PC-3 (cell line): ENCODE measurements around the gene IRAK3. TPM values are rescaled to one million over a fixed set of nuclear protein-coding genes. Genes with fewer than 3 reads are reported as not detected.

Experiments used
- ATAC-seq: fragments of 200-7000 bp; cut with Tn5 transposase; 2 replicates; pipeline ENCODE4 v1.9.1; 2020; ENCODE audit warnings: mild to moderate bottlenecking, moderate library complexity
- BruUV-seq: library from RNA; stranded (reverse); fragments of 400-500 nt; replicated peaks from 2 replicates; lab custom pipeline; 2021; lab: Mats Ljungman, UMichigan
- CTCF ChIA-PET: fragments of 300-600 bp; sonication (Branson Sonifier 250); formaldehyde crosslinking; loops from one replicate; lab custom pipeline; 2022; ENCODE audit warnings: antibody characterized with exemption; lab: Charles Lee
- POLR2A ChIA-PET: fragments of 300-600 bp; sonication (Branson Sonifier 250); formaldehyde crosslinking; loops from one replicate; lab custom pipeline; 2022; ENCODE audit warnings: antibody characterized with exemption; ENCODE audit not compliant: unreplicated experiment; lab: Charles Lee
- DNase-seq: peaks from one replicate; pipeline ENCODE4 v3.0.0-alpha.2; 2015
- H2AFZ ChIP-seq: fragments of 300-600 bp; sonication (generic); 2 replicates; pipeline ENCODE4 v1.6.0; 2016; ENCODE audit warnings: antibody characterized with exemption, low read length
- H3F3A ChIP-seq: fragments of 300-600 bp; sonication (generic); one replicate; pipeline ENCODE4 v1.6.0; 2017; ENCODE audit warnings: antibody characterized with exemption, low read length, control low read depth, mild to moderate bottlenecking; ENCODE audit not compliant: unreplicated experiment
- H3K27ac ChIP-seq: fragments of 300-600 bp; sonication (generic); 2 replicates; pipeline ENCODE4 v1.5.1; 2016; ENCODE audit warnings: mild to moderate bottlenecking, low read length
- H3K27me3 ChIP-seq: fragments of 300-600 bp; sonication (generic); 2 replicates; pipeline ENCODE4 v1.6.1; 2016; ENCODE audit warnings: low read length, mixed read lengths
- H3K36me3 ChIP-seq: fragments of 300-600 bp; sonication (generic); 2 replicates; pipeline ENCODE4 v1.6.1; 2016; ENCODE audit warnings: low read depth, mixed run types, low read length, mixed read lengths
- H3K4me1 ChIP-seq: fragments of 300-600 bp; sonication (generic); 2 replicates; pipeline ENCODE4 v1.5.1; 2016; ENCODE audit warnings: low read length; ENCODE audit not compliant: insufficient read depth
- H3K4me2 ChIP-seq: fragments of 300-600 bp; sonication (generic); 2 replicates; pipeline ENCODE4 v1.6.0; 2016; ENCODE audit warnings: low read length
- H3K4me3 ChIP-seq: fragments of 300-600 bp; sonication (generic); 2 replicates; pipeline ENCODE4 v1.5.1; 2016; ENCODE audit warnings: mild to moderate bottlenecking, low read length, mixed read lengths
- H3K79me2 ChIP-seq: fragments of 300-600 bp; sonication (generic); 2 replicates; pipeline ENCODE4 v1.6.1; 2017; ENCODE audit warnings: low read length, mixed read lengths
- H3K9ac ChIP-seq: fragments of 300-600 bp; sonication (generic); 2 replicates; pipeline ENCODE4 v1.6.0; 2016; ENCODE audit warnings: mild to moderate bottlenecking, low read length
- H3K9me2 ChIP-seq: fragments of 300-600 bp; sonication (generic); replicated peaks from 2 replicates; pipeline ENCODE4 v1.6.1; 2016; ENCODE audit warnings: mixed run types, low read length, mixed read lengths
- H3K9me3 ChIP-seq: fragments of 300-600 bp; sonication (generic); 2 replicates; pipeline ENCODE4 v1.6.1; 2016; ENCODE audit warnings: low read length, mixed read lengths
- H4K20me1 ChIP-seq: fragments of 300-600 bp; sonication (generic); 2 replicates; pipeline ENCODE4 v1.6.1; 2016; ENCODE audit warnings: low read length, mixed read lengths
- CTCF ChIP-seq: fragments of 300-600 bp; sonication (generic); conservative IDR thresholded peaks from 2 replicates; pipeline ENCODE4 v1.5.1; 2017; ENCODE audit warnings: antibody characterized with exemption, low read depth, mild to moderate bottlenecking, low read length
- EZH2 ChIP-seq: fragments of 300-600 bp; sonication (generic); IDR thresholded peaks from one replicate; pipeline ENCODE4 v1.6.1; 2017; ENCODE audit warnings: antibody characterized with exemption, mild to moderate bottlenecking, low read length; ENCODE audit not compliant: unreplicated experiment
- EZH2phosphoT487 ChIP-seq: fragments of 300-600 bp; sonication (generic); IDR thresholded peaks from 2 replicates; pipeline ENCODE4 v1.6.1; 2018; ENCODE audit warnings: mild to moderate bottlenecking, antibody characterized with exemption, low read length, borderline replicate concordance
- intact Hi-C: fragments of 100-400 bp; cut with micrococcal nuclease; formaldehyde crosslinking; loops from 2 replicates; pipeline ENCODE4 v1.9.0; 2023
- total RNA-seq: library from RNA; depleted of rRNA; stranded (reverse); fragments of >200 nt; gene quantifications from 2 replicates; pipeline ENCODE4 v1.2.3, GENCODE V29; 2014

The IRAK3 gene
- total RNA-seq, 1 experiment from 2014 or later, result not detected

DNA sequence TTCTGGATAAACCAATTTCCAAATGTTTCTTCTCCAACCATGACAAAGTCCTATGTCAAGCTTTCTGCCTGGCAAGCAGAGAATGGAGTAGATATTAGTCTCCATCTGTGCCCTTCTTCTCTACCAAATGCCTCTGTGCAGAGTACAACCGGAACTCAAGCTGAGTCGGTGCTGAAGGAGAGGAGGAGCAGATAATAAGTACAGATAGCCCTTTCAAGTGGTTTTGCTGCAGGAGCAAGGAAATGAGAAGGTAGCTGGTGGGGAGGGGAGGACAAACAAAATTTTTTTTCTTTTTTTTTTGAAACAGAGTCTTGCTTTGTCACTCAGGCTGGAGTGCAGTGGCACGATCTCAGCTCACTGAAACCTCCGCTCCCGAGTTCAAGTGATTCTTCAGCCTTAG lies 99.1 kb downstream of the IRAK3 start:
- Histone ChIP-seq H3K36me3 (no peaks in the 10 kb centered on the region), H3K27ac (no peak overlapping the region), H3K4me1 (no peaks in the 10 kb centered on the region), H3K27me3 (peaks cover 17% of the 10 kb centered on the region), H3K79me2 (no peaks in the 10 kb centered on the region), H3K9me2 (no peaks in the 10 kb centered on the region), H2AFZ (no peak overlapping the region), H3F3A (no peaks in the 10 kb centered on the region), H4K20me1 (no peaks in the 10 kb centered on the region), H3K4me2 (no peak overlapping the region), H3K9me3 (no peaks in the 10 kb centered on the region), H3K4me3 (no peak overlapping the region), H3K9ac (no peak overlapping the region)
- no TSS peak for BruUV-seq
- TF ChIP-seq EZH2phosphoT487 (no peak), CTCF (no peak), EZH2 (no peak)
- no peak for ATAC-seq
- CTCF ChIA-PET, result no interaction called here
- intact Hi-C loops, result no loop called here
- POLR2A ChIA-PET, result no interaction called here
- DNase-seq, result no peak

GRCh38 chr12:66289485-66289884 lies 100.5 kb downstream of the IRAK3 start:
- H3K9me2 ChIP-seq, result no peaks in the 10 kb centered on the region
- peaks cover 22% of the 10 kb centered on the region for H3K27me3 ChIP-seq
- TF ChIP-seq EZH2, result no peak
- no peak for TF ChIP-seq CTCF
- TF ChIP-seq EZH2phosphoT487, result no peak
- H2AFZ ChIP-seq, result no peak overlapping the region
- DNase-seq (no peak), ATAC-seq (no peak)
- intact Hi-C loops, result no loop called here
- no peaks in the 10 kb centered on the region for H3K9me3 ChIP-seq
- no peaks in the 10 kb centered on the region for H4K20me1 ChIP-seq
- POLR2A ChIA-PET, result no interaction called here
- no peak overlapping the region for H3K9ac ChIP-seq
- no peaks in the 10 kb centered on the region for H3K4me1 ChIP-seq
- no peaks in the 10 kb centered on the region for H3K36me3 ChIP-seq
- CTCF ChIA-PET, result no interaction called here
- H3K79me2 ChIP-seq, result no peaks in the 10 kb centered on the region
- H3F3A ChIP-seq, result no peaks in the 10 kb centered on the region
- no peak overlapping the region for H3K4me2 ChIP-seq
- BruUV-seq, result no TSS peak
- no peak overlapping the region for H3K27ac ChIP-seq
- no peak overlapping the region for H3K4me3 ChIP-seq

DNA sequence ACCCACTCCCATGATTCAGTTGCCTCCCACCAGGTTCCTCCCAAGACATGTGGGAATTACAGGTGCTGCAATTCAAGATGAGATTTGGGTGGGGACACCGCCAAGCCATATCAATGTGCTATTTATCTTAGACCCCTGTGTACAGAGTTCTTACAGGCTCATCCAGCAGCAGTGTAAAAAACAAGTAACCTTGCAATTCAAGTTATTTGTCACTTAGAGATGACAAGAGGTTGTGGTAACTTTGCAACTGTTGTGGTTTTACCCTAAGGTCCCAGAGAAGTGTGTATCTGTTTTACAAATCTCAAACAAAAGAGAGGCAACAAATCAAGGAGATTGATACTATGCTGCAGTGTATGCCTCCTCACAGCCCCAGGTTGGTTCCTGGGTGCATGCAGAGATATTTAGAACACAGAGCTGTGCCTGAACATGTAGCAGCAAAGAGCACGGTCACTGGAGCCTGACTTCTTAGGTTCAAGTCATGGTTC lies 101.7 kb downstream of the IRAK3 start:
- H2AFZ ChIP-seq, result no peak overlapping the region
- POLR2A ChIA-PET, result no interaction called here
- no TSS peak for BruUV-seq

More for the DNA sequence above, 101.7 kb downstream of the IRAK3 start:
- Histone ChIP-seq H3K9me2 (no peaks in the 10 kb centered on the region), H4K20me1 (no peaks in the 10 kb centered on the region), H3K4me3 (no peak overlapping the region), H3K27me3 (peaks cover 22% of the 10 kb centered on the region), H3K9ac (no peak overlapping the region), H3K9me3 (no peaks in the 10 kb centered on the region), H3K79me2 (no peaks in the 10 kb centered on the region), H3K4me1 (no peaks in the 10 kb centered on the region), H3F3A (no peaks in the 10 kb centered on the region), H3K27ac (no peak overlapping the region), H3K4me2 (no peak overlapping the region), H3K36me3 (no peaks in the 10 kb centered on the region)
- intact Hi-C loops, result no loop called here
- CTCF ChIA-PET, result no interaction called here
- DNase-seq (no peak), ATAC-seq (no peak)
- TF ChIP-seq EZH2phosphoT487 (no peak), EZH2 (no peak), CTCF (no peak)
